MV-4-11 (cell line): Measurements from ENCODE around the gene SUPT3H.
"Not testable (repeated sequence)": the region's sequence is repeated elsewhere in the genome, so short reads cannot be mapped to it uniquely, and the experiment has no call there.

Experiments
- DNase-seq: peaks from one replicate; lab custom pipeline; 2025; lab: John Stamatoyannopoulos, UW

Gene SUPT3H

GRCh38 chr6:44955145-44955544 lies 422.6 kb downstream of the SUPT3H start:
- no peak for DNase-seq

- DNase-seq, result no peak
Observed at GRCh38 chr6:44954281-44954680, 423.5 kb downstream of the SUPT3H start.

- DNase-seq, result no peak
Observed at GRCh38 chr6:44951253-44951747, 426.4 kb downstream of the SUPT3H start.

GRCh38 chr6:44949596-44950201 lies 428.0 kb downstream of the SUPT3H start:
- DNase-seq, result no peak

- no peak for DNase-seq
Observed at GRCh38 chr6:44943541-44943940, 434.2 kb downstream of the SUPT3H start.

- DNase-seq, result no peak
Observed at GRCh38 chr6:44942798-44943197, 434.9 kb downstream of the SUPT3H start.

- DNase-seq, result no peak
Observed at GRCh38 chr6:44942201-44942600, 435.5 kb downstream of the SUPT3H start.

- DNase-seq, result no peak
Observed at GRCh38 chr6:44940367-44940766, 437.4 kb downstream of the SUPT3H start.

GRCh38 chr6:44935693-44936300 lies 441.9 kb downstream of the SUPT3H start:
- no peak for DNase-seq

GRCh38 chr6:44933108-44933507 lies 444.6 kb downstream of the SUPT3H start:
- DNase-seq, result no peak

- DNase-seq, result no peak
Observed at GRCh38 chr6:44932651-44933091, 445.1 kb downstream of the SUPT3H start.

- no peak for DNase-seq
Observed at GRCh38 chr6:44931385-44931784, 446.3 kb downstream of the SUPT3H start.

- DNase-seq, result no peak
Observed at GRCh38 chr6:44926556-44926955, 451.2 kb downstream of the SUPT3H start.

- no peak for DNase-seq
Observed at GRCh38 chr6:44925100-44925739, 452.5 kb downstream of the SUPT3H start.

- no peak for DNase-seq
Observed at GRCh38 chr6:44923444-44923843, 454.3 kb downstream of the SUPT3H start.

- no peak for DNase-seq
Observed at GRCh38 chr6:44921798-44922197, 455.9 kb downstream of the SUPT3H start.

GRCh38 chr6:44920952-44921491 lies 456.7 kb downstream of the SUPT3H start:
- DNase-seq, result no peak

- DNase-seq, result no peak
Observed at GRCh38 chr6:44918671-44919296, 458.9 kb downstream of the SUPT3H start.

- no peak for DNase-seq
Observed at GRCh38 chr6:44917430-44917829, 460.3 kb downstream of the SUPT3H start.

- DNase-seq, result no peak
Observed at GRCh38 chr6:44915111-44915510, 462.6 kb downstream of the SUPT3H start.

GRCh38 chr6:44914141-44914540 lies 463.6 kb downstream of the SUPT3H start:
- no peak for DNase-seq

- DNase-seq, result no peak
Observed at GRCh38 chr6:44906761-44907160, 471.0 kb downstream of the SUPT3H start.

GRCh38 chr6:44900358-44900757 lies 477.4 kb downstream of the SUPT3H start:
- DNase-seq, result not testable (repeated sequence)
